Natural killer cell (primary cell): ENCODE results near the gene CCDC57. TPM values are rescaled to one million over a fixed set of nuclear protein-coding genes. Genes with fewer than 3 reads are reported as not detected.

Experiments used
- ATAC-seq, 3 donors: fragments of 150-1000 bp in 2 of 3; fragments of 200-7000 bp in 1 of 3; cut with Tn5 transposase; 1 replicate in 1 of 3; 2 replicates in 2 of 3; pipeline ENCODE4 v1.10.0; 2021; ENCODE audit warnings: mild to moderate bottlenecking in 2 of 3, moderate library complexity in 2 of 3
- DNase-seq, 2 donors: peaks; one replicate each; pipeline versions ENCODE4 v3.0.0 to v3.0.0-alpha.2; 2013 to 2021; ENCODE audit warnings: mixed read lengths in 1 of 2
- H3K27ac ChIP-seq: one replicate; pipeline ENCODE4 v1.5.1; 2013; ENCODE audit warnings: mild to moderate bottlenecking, low read length
- H3K27me3 ChIP-seq: one replicate; pipeline ENCODE4 v1.6.1; 2013; ENCODE audit warnings: low read length; ENCODE audit not compliant: control insufficient read depth, insufficient read depth
- H3K36me3 ChIP-seq: one replicate; pipeline ENCODE4 v1.6.1; 2013; ENCODE audit warnings: low read length; ENCODE audit not compliant: control insufficient read depth, insufficient read depth
- H3K4me1 ChIP-seq: one replicate; pipeline ENCODE4 v1.6.1; 2013; ENCODE audit warnings: low read length; ENCODE audit not compliant: control insufficient read depth, insufficient read depth
- H3K4me3 ChIP-seq: one replicate; pipeline ENCODE4 v1.5.1; 2013; ENCODE audit warnings: low read length
- H3K9me3 ChIP-seq: one replicate; pipeline ENCODE4 v1.6.1; 2013; ENCODE audit warnings: low read length; ENCODE audit not compliant: control insufficient read depth, insufficient read depth
- H3K27ac Mint-ChIP-seq, 2 donors: one replicate each; pipeline ENCODE4 v1.8.0; 2022; ENCODE audit warnings: mild to moderate bottlenecking in 2 of 2, mixed read lengths in 2 of 2, moderate library complexity in 1 of 2
- H3K27me3 Mint-ChIP-seq, 2 donors: one replicate each; pipeline ENCODE4 v1.8.0; 2022; ENCODE audit warnings: low read depth in 2 of 2, mixed read lengths in 2 of 2
- H3K36me3 Mint-ChIP-seq: one replicate; pipeline ENCODE4 v1.8.0; 2022; ENCODE audit warnings: mixed read lengths
- H3K4me1 Mint-ChIP-seq, 2 donors: one replicate each; pipeline ENCODE4 v1.8.0; 2022; ENCODE audit warnings: mixed read lengths in 2 of 2
- H3K4me3 Mint-ChIP-seq: one replicate; pipeline ENCODE4 v1.8.0; 2022; ENCODE audit warnings: mild to moderate bottlenecking, moderate library complexity, mixed read lengths
- H3K9me3 Mint-ChIP-seq, 2 donors: one replicate each; pipeline ENCODE4 v1.8.0; 2022; ENCODE audit warnings: mixed read lengths in 2 of 2
- CTCF ChIP-seq: fragments of 200-600 bp; IDR thresholded peaks from one replicate; pipeline ENCODE4 v1.8.0; 2022; ENCODE audit warnings: antibody characterized with exemption
- WGBS: methylation state at CpG from one replicate; pipeline ENCODE4 v1.1.7; 2013; ENCODE audit warnings: missing lambda C conversion rate; ENCODE audit not compliant: insufficient coverage; 5-methylcytosine and 5-hydroxymethylcytosine counted together
- intact Hi-C: fragments of 100-400 bp; cut with micrococcal nuclease; formaldehyde crosslinking; loops from one replicate; pipeline ENCODE4 v1.14.2; 2022
- total RNA-seq, 4 donors: library from RNA; stranded (reverse); fragments of 120-200 nt in 1 of 4; gene quantifications; one replicate each; pipeline versions ENCODE4 v1.2.3 to v1.2.4, GENCODE V29; 2013 to 2022

CCDC57 gene
- total RNA-seq, 3 donors from 2014 or later (not counting 1 experiment from before 2014, with no cell fraction given) = 69.7 to 79.2 (median 75.1) TPM

GRCh38 chr17:82238472-82239201 lies 26.0 kb upstream of the CCDC57 start:
- Mint-ChIP-seq H3K9me3 (no peaks in the 10 kb centered on the region), H3K27ac (peak overlapping the region; percentile 71 to 84), H3K4me1 (peaks cover 34 to 65% of the 10 kb centered on the region in 2 donors), H3K36me3 (no peaks in the 10 kb centered on the region), H3K27me3 (no peaks in the 10 kb centered on the region), H3K4me3 (peak overlapping the region; percentile 84)
- Histone ChIP-seq H3K4me1 (peaks cover 74% of the 10 kb centered on the region), H3K36me3 (peaks cover 35% of the 10 kb centered on the region), H3K27ac (peak overlapping the region; percentile 27), H3K9me3 (no peaks in the 10 kb centered on the region), H3K4me3 (peak overlapping the region; percentile 17), H3K27me3 (no peaks in the 10 kb centered on the region)
- intact Hi-C loops = loop anchor here (5.0 kb wide), 1 partner anchor 34 kb away; the partner anchor contains the start of gene CSNK1D
- DNase-seq = peak in 1 of 2 donors; percentile 85
- TF ChIP-seq CTCF = no peak
- WGBS = 32% methylated on average over 33 of the region's 33 CpGs
- peak; percentile 11 to 25 (median 15) for ATAC-seq

GRCh38 chr17:82237746-82238471 lies 25.3 kb upstream of the CCDC57 start:
- 78% methylated on average over 32 of the region's 34 CpGs for WGBS

GRCh38 chr17:82237083-82237745 lies 24.6 kb upstream of the CCDC57 start:
- no peak overlapping the region for H3K4me3 ChIP-seq
- no peaks in the 10 kb centered on the region for H3K9me3 Mint-ChIP-seq
- peaks cover 28 to 64% of the 10 kb centered on the region in 2 donors for H3K4me1 Mint-ChIP-seq
- peak overlapping the region; percentile 72 for H3K4me3 Mint-ChIP-seq
- H3K9me3 ChIP-seq = no peaks in the 10 kb centered on the region
- TF ChIP-seq CTCF = no peak
- peak overlapping the region; percentile 27 for H3K27ac ChIP-seq
- H3K4me1 ChIP-seq = peaks cover 70% of the 10 kb centered on the region
- H3K36me3 Mint-ChIP-seq = no peaks in the 10 kb centered on the region
- peaks cover 22% of the 10 kb centered on the region for H3K36me3 ChIP-seq
- ATAC-seq (peak; percentile 9 to 34 (median 31)), DNase-seq (peak in 1 of 2 donors; percentile 47)
- intact Hi-C loops = loop anchor here (5.0 kb wide), 1 partner anchor 35 kb away; the partner anchor contains the start of gene CSNK1D
- no peaks in the 10 kb centered on the region for H3K27me3 ChIP-seq
- peak overlapping the region; percentile 68 to 84 for H3K27ac Mint-ChIP-seq
- 78% methylated on average over 59 of the region's 59 CpGs for WGBS
- no peaks in the 10 kb centered on the region for H3K27me3 Mint-ChIP-seq

More at GRCh38 chr17:82237746-82238471, 25.3 kb upstream of the CCDC57 start:
- H3K36me3 ChIP-seq = peaks cover 28% of the 10 kb centered on the region
- H3K4me3 ChIP-seq = no peak overlapping the region
- H3K27ac ChIP-seq = peak overlapping the region; percentile 27
- peaks cover 34 to 69% of the 10 kb centered on the region in 2 donors for H3K4me1 Mint-ChIP-seq
- intact Hi-C loops = loop anchor here (5.0 kb wide), 1 partner anchor 34 kb away; the partner anchor contains the start of gene CSNK1D
- H3K4me1 ChIP-seq = peaks cover 73% of the 10 kb centered on the region
- no peaks in the 10 kb centered on the region for H3K27me3 Mint-ChIP-seq
- no peaks in the 10 kb centered on the region for H3K36me3 Mint-ChIP-seq
- no peak for TF ChIP-seq CTCF
- H3K27ac Mint-ChIP-seq = peak overlapping the region; percentile 71 to 84
- no peaks in the 10 kb centered on the region for H3K27me3 ChIP-seq
- no peaks in the 10 kb centered on the region for H3K9me3 Mint-ChIP-seq
- no peak for ATAC-seq
- no peak for DNase-seq
- no peaks in the 10 kb centered on the region for H3K9me3 ChIP-seq
- H3K4me3 Mint-ChIP-seq = peak overlapping the region; percentile 84
